ENCODE data around the gene LPIN3.

DNA sequence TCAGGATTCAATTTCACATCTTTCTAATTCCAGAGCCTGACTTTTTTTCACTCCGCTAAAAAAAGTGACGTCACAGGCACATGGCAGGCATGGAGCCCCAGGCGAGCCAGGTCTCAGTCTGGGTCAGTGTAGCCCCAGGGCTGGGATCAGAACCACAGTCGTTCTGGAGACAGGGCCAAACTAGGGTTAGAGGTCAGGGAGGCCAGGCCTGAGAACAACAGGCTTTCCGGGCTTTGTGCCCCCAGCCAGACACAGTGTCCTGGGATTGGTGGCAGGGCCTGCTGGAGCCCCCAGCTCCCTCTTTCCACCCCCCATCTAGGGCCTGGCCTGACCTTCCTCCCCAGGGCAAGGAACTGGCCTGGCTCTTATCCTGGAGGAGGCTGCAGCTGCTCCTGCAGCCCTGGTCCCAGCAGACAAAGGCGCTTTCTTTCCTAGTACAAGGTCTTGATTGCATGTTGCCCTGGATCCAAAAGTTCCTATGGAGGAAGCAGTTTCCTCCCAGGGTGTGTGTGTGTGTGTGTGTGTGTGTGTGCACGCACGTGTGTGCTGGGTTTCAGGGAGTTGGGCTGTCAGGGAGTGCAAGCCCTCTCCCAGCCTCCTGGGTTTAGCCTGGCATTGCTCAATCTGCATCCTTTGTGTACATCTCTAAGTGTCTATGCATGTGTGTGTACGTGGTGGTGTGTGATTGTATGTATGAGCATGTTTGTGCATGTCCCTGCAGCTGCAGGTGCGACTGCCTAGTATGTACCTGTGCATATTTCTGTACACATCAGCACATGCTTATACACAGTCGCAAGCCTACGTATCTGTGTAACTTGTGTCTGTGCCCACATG, 52.5 kb downstream of the LPIN3 start:
- TF ChIP-seq, protein P1, sequence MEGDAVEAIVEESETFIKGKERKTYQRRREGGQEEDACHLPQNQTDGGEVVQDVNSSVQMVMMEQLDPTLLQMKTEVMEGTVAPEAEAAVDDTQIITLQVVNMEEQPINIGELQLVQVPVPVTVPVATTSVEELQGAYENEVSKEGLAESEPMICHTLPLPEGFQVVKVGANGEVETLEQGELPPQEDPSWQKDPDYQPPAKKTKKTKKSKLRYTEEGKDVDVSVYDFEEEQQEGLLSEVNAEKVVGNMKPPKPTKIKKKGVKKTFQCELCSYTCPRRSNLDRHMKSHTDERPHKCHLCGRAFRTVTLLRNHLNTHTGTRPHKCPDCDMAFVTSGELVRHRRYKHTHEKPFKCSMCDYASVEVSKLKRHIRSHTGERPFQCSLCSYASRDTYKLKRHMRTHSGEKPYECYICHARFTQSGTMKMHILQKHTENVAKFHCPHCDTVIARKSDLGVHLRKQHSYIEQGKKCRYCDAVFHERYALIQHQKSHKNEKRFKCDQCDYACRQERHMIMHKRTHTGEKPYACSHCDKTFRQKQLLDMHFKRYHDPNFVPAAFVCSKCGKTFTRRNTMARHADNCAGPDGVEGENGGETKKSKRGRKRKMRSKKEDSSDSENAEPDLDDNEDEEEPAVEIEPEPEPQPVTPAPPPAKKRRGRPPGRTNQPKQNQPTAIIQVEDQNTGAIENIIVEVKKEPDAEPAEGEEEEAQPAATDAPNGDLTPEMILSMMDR (conservative IDR thresholded peaks at IDR 0.05; ENCODE audit: low read depth, low read length), result no peak
- TF ChIP-seq POLR2A (IDR thresholded peaks at IDR 0.05; ENCODE audit: low read depth, low read length) (no peak), RAD21 (IDR thresholded peaks at IDR 0.05; ENCODE audit: low read length) (no peak), SMC3 (IDR thresholded peaks at IDR 0.05; ENCODE audit: low read depth, low read length) (no peak), MAFK (IDR thresholded peaks at IDR 0.05; ENCODE audit: low read depth, low read length) (no peak)

Measured in IMR-90 (cell line).